SU-DHL-6 (cell line): Measurements from ENCODE around the gene RAVER2.
"Not testable (repeated sequence)": the region's sequence is repeated elsewhere in the genome, so short reads cannot be mapped to it uniquely, and the experiment has no call there.

Experiments used
- CTCF ChIP-seq: fragments of 200-600 bp; sonication (generic); IDR thresholded peaks from one replicate; pipeline ENCODE4 v1.5.1; 2017; ENCODE audit warnings: antibody characterized with exemption, mild to moderate bottlenecking, low read length, moderate library complexity; ENCODE audit not compliant: insufficient read depth, poor library complexity, severe bottlenecking
- EZH2phosphoT487 ChIP-seq: fragments of 200-600 bp; sonication (generic), shearing (Covaris generic); conservative IDR thresholded peaks from 2 replicates; pipeline ENCODE4 v1.6.1; 2018; ENCODE audit warnings: mild to moderate bottlenecking, antibody characterized with exemption, low read length, moderate library complexity, mixed read lengths

GRCh38 chr1:64782848-64783247, 38.0 kb downstream of the RAVER2 start:
- TF ChIP-seq EZH2phosphoT487, CTCF: not testable (repeated sequence)
